Esophagus muscularis mucosa (tissue), 4 donors: ENCODE results near the gene PRRX2.

ENCODE experiments used
- CTCF ChIP-seq, 3 experiments: fragments of 200-600 bp in 2 of 3; fragments of 450-650 bp in 1 of 3; sonication (generic) in 2 of 3; IDR thresholded peaks; one replicate each; pipeline ENCODE4 v1.5.1; 2017 to 2019; ENCODE audit warnings: antibody characterized with exemption in 3 of 3, mild to moderate bottlenecking in 2 of 3, moderate library complexity in 1 of 3
- EP300 ChIP-seq: sonication (generic); formaldehyde crosslinking; IDR thresholded peaks from one replicate; pipeline ENCODE4 v1.6.1; 2017; ENCODE audit warnings: antibody characterized with exemption
- POLR2A ChIP-seq: fragments of 450-650 bp; IDR thresholded peaks from one replicate; pipeline ENCODE4 v1.6.1; 2017; ENCODE audit warnings: antibody characterized with exemption, moderate library complexity, mild to moderate bottlenecking, low read depth
- POLR2AphosphoS5 ChIP-seq, 2 donors: sonication (generic); formaldehyde crosslinking; IDR thresholded peaks; one replicate each; pipeline ENCODE4 v1.6.1; 2017; ENCODE audit warnings: antibody characterized with exemption in 2 of 2

GRCh38 chr9:129685933-129686259, 20.4 kb downstream of the PRRX2 start:
- TF ChIP-seq POLR2AphosphoS5 (IDR thresholded peaks at IDR 0.05) (no peak), CTCF (IDR thresholded peaks at IDR 0.05) (no peak), EP300 (no peak), POLR2A (no peak)
